ENCODE data around the gene DACH1. TPM values are rescaled to one million over a fixed set of nuclear protein-coding genes. Genes with fewer than 3 reads are reported as not detected.

The DACH1 gene
- total and polyA plus RNA-seq, 2 of the 13 experiments (the other 11 are each of a cell fraction or from before 2014, with no cell fraction given): not detected

DNA sequence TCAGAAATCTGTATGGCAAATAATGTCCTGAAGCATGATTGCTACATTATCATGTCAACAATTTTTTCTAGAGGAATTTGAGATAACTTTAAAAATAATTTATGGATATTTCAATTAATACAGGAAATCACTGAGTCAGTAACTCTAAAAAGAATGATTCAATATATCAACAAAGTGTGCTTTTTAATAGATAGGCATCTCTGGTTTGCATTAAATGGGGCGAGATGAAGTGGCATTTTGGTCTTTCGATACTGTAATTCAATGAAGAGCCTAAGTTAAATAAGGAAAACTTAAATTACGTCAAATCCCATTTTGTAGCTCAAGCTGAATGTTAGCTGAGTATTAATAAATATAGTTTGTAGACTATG is 342.8 kb downstream of the DACH1 start:
- Histone ChIP-seq H3K27me3 (ENCODE audit: control insufficient read depth in 1 of 2, insufficient read depth in 2 of 2, low read length in 2 of 2) (no peaks in the 10 kb centered on the region), H3K4me1 (ENCODE audit: insufficient read depth, low read length) (no peaks in the 10 kb centered on the region), H3K9ac (ENCODE audit: insufficient read depth, low read depth, low read length) (no peak overlapping the region), H4K20me1 (ENCODE audit: insufficient read depth, low read length) (no peaks in the 10 kb centered on the region), H3K79me2 (ENCODE audit: insufficient read depth, low read length) (no peaks in the 10 kb centered on the region), H3K4me3 (replicated peaks in 1 of 3; ENCODE audit: insufficient read depth in 1 of 3, low read depth in 2 of 3, low read length in 3 of 3) (no peak overlapping the region), H3K4me2 (ENCODE audit: low read depth, low read length) (no peak overlapping the region), H3K9me3 (ENCODE audit: low read length) (no peaks in the 10 kb centered on the region), H3K36me3 (replicated peaks in 1 of 2; ENCODE audit: control insufficient read depth in 1 of 2, insufficient read depth in 2 of 2, low read length in 2 of 2) (no peaks in the 10 kb centered on the region), H2AFZ (ENCODE audit: low read length) (no peak overlapping the region), H3K27ac (ENCODE audit: extremely low read length, insufficient read depth, low read length) (no peak overlapping the region)
- intact Hi-C loops (cut with micrococcal nuclease; ENCODE audit: unreplicated experiment) (no loop called here), in situ Hi-C loops (cut with HindIII; ENCODE audit: extremely low pct_ligation_motif_present, low pct_unique_long_range_greater_than_20kb) (no loop called here)
- no TSS peak for BruUV-seq (replicated peaks)
- TF ChIP-seq SALL2 (CRISPR knock-in tag; IDR thresholded peaks at IDR 0.05): no peak
- TF ChIP-seq NR2F6 (IDR thresholded peaks at IDR 0.05): no peak
- TF ChIP-seq NR2F6 (CRISPR knock-in tag; IDR thresholded peaks at IDR 0.05): no peak
- TF ChIP-seq ZNF580 (CRISPR knock-in tag; IDR thresholded peaks at IDR 0.05; ENCODE audit: borderline replicate concordance, low read depth): no peak
- TF ChIP-seq ZFYVE20 (CRISPR knock-in tag; IDR thresholded peaks at IDR 0.05; ENCODE audit: borderline replicate concordance, low read depth): no peak
- no peak for TF ChIP-seq ZBTB38 (CRISPR knock-in tag; IDR thresholded peaks at IDR 0.05)
- TF ChIP-seq RORA (CRISPR knock-in tag; IDR thresholded peaks at IDR 0.05): no peak
- no peak for TF ChIP-seq MTA3 (CRISPR knock-in tag; IDR thresholded peaks at IDR 0.05)
- no peak for TF ChIP-seq ZNF362 (CRISPR knock-in tag; IDR thresholded peaks at IDR 0.05; ENCODE audit: borderline replicate concordance)
- TF ChIP-seq POGZ (CRISPR knock-in tag; IDR thresholded peaks at IDR 0.05): no peak
- no peak for TF ChIP-seq CBFB (CRISPR knock-in tag; IDR thresholded peaks at IDR 0.05)
- TF ChIP-seq LCORL (IDR thresholded peaks at IDR 0.05): no peak
- no peak for TF ChIP-seq LCORL (CRISPR knock-in tag; IDR thresholded peaks at IDR 0.05)
- no peak for TF ChIP-seq ZFAT (CRISPR knock-in tag; conservative IDR thresholded peaks at IDR 0.05)
- no peak for TF ChIP-seq ELF1 (CRISPR knock-in tag; IDR thresholded peaks at IDR 0.05)
- FAIRE-seq (no peak), ATAC-seq (no peak), DNase-seq (ENCODE audit: low spot score) (no peak)
- 2% methylated on average over 3 of the region's 3 CpGs for WGBS (ENCODE audit: low lambda C conversion rate)
- ChIA-PET POLR2A (no interaction called here), CTCF (ENCODE audit: low intra/inter-chr PET ratio, low total read pairs) (no interaction called here)

Measured in HepG2 (cell line).